ENCODE measurements around the gene TMPRSS3.

The TMPRSS3 gene

GRCh38 chr21:42395905-42396651, at the start of gene TMPRSS3:
Gene TMPRSS3 (minus strand): TSS chr21:42396052. CDS start chr21:42395417, 635 bp downstream.
- no peak for DNase-seq

- DNase-seq = no peak
Observed at GRCh38 chr21:42445311-42445710, 49.5 kb upstream of the TMPRSS3 start.

DNA sequence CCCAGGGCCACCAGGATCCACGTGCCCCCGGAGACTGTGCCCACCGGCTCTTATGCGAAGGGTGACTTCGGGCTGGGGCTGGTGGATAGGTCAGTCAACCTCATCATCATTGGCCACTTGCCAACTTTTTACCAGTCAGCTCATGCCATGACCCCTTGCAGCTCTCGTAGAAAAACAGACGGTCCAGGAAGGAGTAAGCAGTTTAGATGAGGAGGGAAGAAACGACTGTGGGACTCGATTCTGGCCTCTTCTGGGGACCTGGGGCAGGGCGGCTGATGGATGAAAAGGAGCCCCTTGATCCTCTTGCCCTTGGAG, 48.9 kb upstream of the TMPRSS3 start:
- DNase-seq = no peak

GRCh38 chr21:42443876-42444744, 48.3 kb upstream of the TMPRSS3 start:
- DNase-seq = no peak

GRCh38 chr21:42443181-42443785, 47.4 kb upstream of the TMPRSS3 start:
- DNase-seq = no peak

DNA sequence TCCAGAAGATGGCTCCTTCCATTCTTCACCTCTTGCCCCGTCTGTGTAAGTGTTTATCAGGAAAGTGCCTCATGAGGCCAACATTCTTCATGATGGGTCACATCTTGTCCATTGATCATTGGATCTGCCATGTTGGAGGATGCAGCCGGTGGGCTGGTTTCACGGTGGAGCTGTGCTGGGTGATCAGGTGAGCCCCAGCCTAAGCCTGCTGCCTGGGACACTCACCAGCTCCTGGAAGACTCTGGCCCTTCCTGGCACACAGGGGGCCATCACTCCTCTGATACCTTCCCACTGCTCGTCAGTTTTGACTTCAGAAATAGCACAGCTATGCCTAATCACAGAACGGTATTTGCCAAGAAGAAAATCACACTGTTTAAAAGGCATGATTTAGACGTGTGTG, 46.1 kb upstream of the TMPRSS3 start:
- no peak for DNase-seq

- no peak for DNase-seq
Observed at GRCh38 chr21:42440187-42440792, 44.4 kb upstream of the TMPRSS3 start.

GRCh38 chr21:42439284-42440186, 43.7 kb upstream of the TMPRSS3 start:
- DNase-seq = no peak

DNA sequence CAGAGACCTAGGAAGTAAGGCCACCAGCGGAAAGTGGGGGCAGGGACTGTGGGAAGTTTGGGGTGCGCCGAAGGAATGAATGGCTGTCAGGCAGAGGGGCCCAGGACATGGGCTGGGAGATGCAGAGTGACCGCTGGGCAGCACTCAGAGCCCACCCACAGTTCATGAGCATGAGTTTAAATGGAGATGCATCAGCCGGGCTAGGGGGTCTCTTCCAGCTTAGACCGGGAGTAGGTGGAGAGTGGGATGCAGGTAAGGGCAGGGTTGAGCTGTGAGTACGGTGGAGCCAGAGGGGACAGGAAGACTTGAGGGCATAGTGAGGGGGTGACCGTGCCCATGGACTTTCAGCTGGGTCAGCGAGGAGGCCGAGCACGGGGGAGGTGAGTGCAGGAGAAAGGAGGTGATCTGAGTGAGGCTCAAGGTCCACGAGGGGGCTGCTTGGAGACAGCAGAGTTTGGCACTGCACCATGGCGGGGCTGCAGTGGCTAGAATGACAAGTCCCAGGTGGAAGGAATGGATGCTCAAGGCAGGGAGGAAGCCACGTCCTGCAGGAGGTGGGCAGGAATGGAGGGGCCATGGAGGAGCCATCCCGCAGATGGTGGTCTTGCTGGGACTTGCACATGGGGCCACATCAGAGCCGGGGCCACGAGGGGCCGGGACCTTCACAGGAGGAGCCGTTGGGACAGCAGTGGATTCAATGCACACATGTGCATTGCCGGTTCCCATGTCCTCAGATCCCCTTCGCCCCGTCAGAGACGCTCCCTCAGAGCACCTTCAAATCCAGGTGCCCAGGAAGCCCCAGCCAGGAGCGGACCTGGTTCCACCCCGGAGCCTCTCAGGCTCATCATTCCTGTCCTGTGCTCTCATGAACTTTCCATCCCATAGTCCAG, 42.7 kb upstream of the TMPRSS3 start:
- no peak for DNase-seq

DNA sequence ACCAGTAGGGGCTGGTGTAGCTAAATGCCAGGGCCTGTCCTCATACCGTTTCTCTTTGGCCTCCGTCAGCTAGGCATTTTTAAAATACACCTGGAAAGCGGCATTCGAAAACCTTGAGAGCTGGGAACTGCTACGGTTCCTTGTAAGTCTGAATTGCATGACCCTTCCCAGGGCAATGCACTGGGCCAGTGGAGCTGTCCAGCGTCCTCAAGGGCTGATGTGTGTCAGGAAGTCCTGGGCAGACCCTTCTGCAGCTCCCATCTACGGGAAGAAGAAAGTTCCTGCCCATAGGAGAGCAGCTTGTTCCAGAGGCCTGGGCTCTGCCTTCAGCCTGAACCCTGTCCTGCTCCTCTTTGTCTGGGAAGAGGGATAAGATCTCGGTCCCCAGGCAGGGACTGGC, 41.9 kb upstream of the TMPRSS3 start:
- DNase-seq = no peak

DNA sequence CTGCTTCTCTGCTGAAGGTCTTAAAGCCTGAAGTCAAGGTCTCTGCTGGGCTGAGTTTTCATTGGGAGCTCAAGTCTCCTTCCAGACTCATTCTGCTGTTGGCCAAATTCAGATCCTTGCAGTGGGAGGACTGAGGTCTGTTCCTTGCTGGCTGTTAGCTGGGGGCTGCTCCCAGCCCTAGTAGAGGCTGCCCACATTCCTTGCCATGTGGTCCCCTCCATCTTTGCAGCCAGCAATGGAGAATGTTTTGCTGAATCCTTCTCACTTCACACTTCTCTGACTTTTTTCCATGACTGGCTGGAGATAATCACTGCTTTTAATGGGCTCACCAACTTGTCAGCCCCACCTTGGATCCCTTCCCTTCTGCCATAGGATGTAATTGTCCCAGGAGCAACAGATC, 41.1 kb upstream of the TMPRSS3 start:
- no peak for DNase-seq

DNA sequence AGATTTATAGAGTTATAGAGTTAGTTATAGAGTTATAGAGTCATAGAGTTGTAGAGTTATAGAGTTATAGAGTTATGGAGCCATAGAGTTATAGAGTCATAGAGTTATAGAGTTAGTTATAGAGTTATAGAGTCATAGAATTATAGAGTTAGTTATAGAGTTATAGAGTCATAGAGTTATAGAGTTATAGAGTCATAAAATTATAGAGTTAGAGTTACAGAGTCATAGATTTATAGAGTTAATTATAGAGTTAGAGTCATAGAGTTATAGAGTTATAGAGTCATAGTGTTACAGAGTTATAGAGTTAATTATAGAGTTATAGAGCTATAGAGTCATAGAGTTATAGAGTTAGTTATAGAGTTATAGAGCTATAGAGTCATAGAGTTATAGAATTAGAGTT, 40.0 kb upstream of the TMPRSS3 start:
- no peak for DNase-seq

DNA sequence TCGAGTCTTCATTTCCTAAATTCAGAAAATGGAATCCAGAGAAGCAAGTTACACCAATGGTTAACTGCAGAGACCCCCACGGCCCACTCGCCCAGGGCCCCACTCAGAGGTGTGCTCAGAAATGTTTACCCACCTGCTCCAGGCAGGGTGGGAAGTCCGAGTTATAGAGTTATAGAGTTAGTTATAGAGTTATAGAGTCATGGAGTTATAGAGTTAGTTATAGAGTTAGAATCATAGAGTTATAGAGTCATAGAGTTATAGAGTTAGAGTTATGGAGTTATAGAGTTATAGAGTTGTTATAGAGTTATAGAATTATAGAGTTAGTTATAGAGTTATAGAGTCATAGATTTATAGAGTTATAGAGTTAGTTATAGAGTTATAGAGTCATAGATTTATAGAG, 39.5 kb upstream of the TMPRSS3 start:
- no peak for DNase-seq

DNA sequence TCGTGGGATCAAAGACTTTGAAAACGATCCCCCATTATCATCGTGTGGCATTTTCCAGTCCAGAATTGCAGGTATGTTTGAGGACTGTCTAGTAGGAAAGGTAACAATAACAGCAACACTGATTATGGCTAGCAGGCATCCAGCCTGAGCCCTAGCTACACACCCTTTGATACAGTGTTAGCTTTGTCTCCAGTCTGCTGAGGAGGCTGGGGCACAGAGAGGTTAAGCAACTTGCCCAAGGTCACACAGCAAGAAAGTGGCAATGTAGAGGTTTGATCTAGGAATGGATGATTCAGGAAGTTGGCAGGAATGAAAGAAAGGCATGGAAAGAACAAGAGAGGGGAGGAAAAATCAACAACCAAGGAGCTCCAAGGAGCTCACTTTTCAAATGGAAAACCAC, 39.0 kb upstream of the TMPRSS3 start:
- DNase-seq = no peak

DNA sequence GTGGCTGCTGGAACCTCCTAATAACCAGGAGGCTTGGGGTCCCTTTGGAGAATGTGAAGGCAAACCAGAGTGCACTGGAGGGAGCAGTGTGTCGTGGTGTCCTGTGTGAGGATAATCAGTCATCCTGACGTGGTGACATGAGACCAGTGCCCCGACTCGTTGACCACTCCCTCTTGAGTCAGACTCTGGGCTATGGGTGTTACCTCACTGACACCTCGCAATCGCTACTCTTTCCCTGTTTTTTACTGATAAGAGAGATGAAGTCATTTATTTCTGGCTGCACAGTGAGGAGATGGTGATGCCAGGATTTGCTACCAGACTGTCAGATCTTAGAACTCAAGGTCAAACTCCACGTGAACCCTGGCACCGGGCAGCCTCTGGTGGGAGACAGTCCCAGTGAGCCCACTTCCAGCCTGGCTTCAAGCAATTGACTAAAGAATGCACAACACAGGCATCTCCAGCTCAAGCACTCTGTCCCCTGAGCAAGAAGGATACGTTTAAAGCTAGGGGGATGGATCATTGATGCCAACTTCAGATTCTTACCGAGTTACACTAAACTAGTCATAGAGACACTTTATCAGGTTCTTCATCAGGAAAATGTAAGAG, 38.2 kb upstream of the TMPRSS3 start:
- no peak for DNase-seq

- no peak for DNase-seq
Observed at GRCh38 chr21:42432695-42433094, 36.8 kb upstream of the TMPRSS3 start.

DNA sequence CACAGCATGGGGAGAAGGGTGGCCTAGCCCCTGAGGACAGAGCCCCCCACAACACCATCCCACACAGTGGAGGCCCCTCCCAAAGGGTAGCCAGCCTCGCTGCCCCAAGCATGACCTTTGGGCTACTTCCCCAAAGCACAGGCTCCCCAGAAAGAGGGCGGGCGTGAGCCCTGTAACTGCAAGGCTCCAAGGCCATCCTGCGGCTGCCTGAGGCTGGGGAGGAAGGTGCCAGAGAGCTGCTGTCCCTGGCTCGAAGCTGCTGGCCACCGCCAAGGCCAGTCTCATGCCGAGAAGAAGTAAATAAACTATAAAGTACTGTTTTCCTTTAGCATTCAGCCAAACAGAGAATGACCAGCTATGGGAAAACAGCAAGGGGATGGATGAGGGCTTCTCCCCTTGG, 35.3 kb upstream of the TMPRSS3 start:
- no peak for DNase-seq

DNA sequence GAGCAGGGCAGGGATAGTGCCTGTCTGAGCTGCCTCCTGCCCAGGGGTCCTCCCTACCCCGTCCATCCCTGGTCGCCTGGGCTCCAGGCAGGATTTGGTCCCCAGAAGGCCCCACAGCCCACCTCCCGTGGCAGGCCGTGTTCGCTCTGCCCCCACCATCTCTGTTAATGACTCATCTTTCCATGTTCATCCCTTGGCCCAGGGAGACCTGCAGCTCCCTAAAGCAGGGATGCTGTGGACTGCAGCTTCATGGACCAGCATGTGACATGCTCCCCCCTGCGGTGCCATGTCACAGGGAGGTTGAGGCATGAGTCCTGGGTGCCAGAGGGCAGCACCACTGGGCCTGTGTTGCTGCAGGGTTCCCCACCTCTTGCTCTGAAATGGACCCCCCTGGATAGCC, 34.7 kb upstream of the TMPRSS3 start:
- no peak for DNase-seq

DNA sequence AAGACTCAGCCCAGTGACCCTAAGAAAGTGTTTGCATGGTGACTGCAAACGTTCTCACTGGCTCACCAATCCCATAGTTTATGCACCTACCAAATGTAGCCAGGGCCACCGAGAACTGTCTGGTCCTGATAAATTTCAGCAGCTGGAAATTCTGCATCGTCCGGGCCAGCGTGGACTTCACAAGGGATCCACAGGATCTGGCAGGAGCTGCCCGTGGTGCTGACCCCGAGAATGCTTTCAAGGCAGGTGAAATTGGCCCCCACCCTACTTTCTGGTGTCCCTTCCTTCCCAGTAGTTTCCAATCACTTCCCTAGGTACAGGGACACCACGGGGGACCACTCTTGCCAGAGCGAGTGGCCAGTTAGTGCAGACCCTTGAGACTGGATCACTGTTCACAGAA, 34.0 kb upstream of the TMPRSS3 start:
- no peak for DNase-seq

DNA sequence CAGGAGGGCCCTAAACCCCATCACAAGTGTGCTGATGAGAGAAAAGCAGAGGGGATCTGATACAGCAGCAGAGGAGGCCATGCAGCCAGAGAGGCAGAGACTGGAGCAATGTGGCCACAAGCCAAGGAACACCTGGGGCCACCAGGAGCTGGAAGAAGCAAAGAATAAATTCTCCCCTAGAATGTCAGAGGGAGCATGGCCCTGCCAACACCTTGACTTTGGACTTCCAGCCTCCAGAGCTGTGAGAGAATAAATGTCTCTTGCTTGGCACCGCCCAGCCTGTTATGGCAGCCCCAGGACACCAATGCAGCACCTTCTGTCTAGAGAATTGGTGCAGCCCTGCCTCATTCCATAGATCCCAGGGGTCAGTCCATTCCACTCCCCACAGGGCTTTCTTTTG, 33.2 kb upstream of the TMPRSS3 start:
- no peak for DNase-seq

DNA sequence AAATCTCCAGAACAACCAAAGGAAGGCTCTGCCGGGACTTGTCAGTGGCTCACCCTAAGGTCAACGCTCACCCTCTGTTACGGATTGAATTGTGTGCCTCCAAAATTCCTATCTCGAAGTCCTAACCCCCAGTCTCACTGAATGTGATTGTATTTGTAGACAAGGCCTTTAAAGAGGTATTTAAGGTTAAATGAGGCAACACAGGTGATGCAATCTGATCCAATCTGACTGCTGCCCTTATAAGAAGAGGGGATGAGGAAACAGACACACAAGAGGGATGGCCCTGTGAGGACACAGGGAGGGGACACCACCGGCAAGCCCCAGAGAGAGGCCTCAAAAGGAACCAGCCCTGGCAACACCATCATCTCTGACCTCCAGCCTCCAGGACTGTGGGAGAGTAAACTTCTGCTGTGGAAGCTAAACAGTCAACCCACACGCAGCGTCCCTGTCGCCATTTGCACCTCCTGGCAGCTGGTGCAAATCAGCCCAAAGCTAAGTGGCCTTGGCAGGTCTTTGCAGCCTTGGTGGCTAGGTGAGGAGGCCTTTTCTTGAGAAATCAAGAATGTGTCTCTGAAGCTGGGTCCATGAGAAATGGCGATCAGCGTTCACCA, 32.1 kb upstream of the TMPRSS3 start:
- DNase-seq = no peak

All from SIG-M5 (cell line).